ENCODE results near the gene PBXIP1. TPM values are rescaled to one million over a fixed set of nuclear protein-coding genes. Genes with fewer than 3 reads are reported as not detected.

Gene PBXIP1
- total RNA-seq, 1 experiment from 2014 or later, result 141 TPM

DNA sequence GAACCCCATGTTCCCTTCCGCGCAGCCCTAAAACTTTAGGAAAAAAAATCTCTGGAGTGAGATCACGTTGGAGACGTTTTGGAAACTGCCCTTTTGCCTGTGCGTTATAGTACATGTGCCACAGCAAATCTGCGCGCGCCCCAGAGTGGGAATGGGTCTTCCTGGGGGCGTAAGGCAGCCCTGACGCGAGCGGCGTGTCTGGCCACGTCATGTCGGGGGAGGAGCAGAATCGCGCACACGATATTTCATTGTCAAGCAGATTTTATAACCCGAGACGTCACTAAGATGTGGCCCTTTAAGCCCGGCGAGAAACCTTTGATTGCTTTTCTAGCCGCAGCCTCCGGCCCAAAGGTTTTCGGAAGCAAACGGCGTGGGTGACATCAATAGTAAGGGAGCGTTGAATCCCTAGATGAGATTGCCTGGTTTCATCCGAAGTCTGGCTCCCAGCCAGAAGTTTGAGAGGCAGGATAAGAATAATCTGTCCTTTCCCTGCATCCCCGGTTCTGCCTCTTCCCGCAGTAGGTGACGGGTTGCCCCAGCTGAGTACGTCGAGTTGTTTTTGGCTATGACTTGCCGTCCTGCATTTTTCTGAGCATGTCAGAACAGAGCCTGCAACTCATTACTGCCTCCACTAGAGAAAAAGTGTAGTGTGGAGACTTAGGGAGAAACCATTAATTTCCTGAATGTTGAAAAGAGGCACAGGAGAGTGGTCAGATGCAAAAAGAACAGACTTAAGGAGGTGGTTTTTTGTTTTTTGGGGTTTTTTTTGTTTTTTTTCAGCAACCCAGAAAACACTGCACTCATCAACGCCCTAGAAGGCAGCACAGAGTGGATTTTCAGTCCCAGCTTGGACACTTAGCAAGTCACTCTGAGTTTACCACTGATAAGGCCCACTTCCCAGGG, 18.6 kb downstream of the PBXIP1 start:
- DNase-seq (ENCODE audit: low read depth), result peak; percentile 91

DNA sequence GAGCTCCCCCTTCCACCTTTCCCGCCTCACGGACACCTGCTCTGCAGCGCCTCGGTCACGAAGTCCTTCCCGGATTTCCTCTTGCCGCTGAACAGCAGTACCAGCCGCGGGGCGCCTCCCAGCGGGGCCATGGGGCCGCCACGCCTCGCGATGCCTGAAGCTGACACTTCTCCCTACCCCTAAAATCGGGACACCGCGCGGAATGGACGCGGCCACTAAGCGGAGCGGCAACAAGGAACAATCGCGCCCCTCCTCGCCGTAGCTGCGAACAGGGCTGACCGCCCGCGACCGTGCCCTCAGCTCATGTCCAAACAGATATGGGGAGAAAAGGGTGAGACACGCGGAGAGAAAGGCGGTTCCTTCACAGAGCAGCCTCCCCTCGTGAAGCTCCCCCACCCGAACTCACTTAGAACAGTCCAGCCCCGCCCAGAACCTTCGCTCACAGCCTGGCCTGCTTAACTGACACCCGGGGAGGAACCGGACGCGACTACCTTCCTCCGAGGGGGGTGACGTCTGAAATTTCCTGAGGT, 19.3 kb downstream of the PBXIP1 start, which contains the start of gene PMVK:
TSS of gene PMVK (minus strand) at position 165 of the 530 bp plus-strand sequence. CDS start at position 131, 34 bp downstream.
- DNase-seq (ENCODE audit: low read depth), result peak; percentile 94

DNA sequence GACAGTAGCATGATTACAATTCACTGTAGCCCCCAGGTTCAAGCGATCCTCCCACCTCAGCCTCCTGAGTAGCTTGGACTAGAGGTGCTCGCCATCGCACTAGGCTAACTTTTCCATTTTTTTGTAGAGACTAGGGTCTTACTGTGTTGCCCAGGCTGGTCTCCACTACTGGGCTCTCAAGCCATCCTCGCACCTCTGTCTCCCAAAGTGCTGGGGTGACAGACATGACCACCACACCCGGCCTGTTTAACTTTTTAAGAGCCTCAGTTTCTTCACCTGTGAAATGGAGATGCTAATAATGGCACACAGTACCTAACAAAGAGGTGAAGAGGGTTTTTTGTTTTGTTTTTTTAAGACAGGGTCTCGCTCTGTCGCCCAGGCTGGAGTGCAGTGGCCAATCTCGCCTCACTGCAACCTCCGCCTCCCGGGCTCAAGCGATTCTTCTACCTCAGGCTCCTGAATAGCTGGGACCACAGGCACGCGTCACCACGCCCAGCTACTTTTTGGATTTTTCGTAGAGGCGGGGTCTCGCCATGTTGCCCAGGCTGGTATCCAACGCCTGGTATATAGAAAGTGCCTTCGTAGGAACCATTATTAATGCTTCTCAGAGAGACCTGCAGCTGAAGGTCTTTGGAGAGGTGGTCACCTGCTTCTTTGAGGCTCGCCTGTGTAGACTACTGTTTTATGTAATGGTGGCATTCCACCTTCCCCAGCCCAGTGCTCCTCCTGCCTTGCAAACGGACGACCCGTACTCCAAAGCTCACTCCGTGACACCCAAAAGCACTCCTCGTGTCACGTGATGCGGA, 19.9 kb downstream of the PBXIP1 start:
- no peak for DNase-seq (ENCODE audit: low read depth)

GRCh38 chr1:154934358-154934948, 21.4 kb downstream of the PBXIP1 start:
- no peak for DNase-seq (ENCODE audit: low read depth)

- no peak for DNase-seq (ENCODE audit: low read depth)
Observed at GRCh38 chr1:154931940-154932487, 23.9 kb downstream of the PBXIP1 start.

DNA sequence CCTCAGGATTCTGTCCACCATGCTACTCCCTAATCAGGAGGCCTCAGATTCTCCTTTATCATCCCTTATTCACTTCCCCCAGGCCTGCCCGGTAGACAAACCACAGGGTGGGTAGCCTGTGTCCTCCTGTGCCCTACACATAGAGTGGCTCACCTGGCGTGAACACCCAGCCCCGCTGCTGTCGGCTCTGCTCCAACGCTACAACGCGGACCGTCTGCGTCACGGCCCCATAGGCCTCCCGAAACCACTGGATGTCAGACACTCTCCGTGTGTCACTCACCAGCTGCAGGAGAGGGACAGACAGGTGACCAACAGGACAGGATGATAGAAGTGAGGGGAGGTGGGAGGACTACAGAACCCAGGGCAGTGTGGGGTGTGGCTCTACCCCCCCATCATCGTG, 29.7 kb downstream of the PBXIP1 start:
- DNase-seq (ENCODE audit: low read depth), result no peak

DNA sequence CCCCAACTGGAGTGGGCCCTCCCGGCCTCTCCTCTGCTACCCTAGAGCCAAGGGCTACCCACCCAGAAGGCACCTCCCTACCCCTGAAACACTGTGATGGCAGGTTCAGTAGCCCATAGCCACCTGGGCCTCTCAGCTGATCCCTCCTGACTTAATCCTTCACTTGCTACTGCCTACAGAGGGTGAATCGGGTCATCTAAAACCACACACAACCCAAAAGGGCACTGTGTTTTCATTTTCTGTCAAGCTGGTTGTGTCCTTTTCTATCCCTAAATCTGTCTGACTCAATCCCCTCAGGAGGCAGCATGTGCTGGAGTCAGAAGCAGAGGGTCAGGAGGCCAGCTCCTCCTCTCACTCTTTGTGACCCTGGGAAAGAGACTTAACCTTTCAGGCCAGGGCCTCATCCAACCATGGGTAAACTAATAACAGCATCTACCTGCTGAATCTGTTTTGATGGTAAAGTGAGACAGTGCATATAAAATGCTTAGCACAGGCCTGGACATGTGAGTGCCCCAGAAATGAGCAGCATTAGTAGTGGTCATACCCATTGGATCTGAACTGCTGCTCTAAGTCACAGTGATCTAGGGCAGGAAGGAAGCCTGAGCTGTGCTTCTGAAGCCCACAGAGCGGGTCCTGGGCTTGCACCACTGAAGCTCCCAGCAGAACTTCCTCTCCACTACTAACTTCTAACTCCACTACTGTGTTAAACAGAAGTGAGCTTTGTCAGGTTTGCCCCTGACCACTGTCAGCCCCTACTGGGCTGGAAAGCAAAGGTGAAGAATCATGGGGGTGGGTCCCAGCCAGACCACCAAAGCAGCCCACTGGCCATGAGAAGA, 30.3 kb downstream of the PBXIP1 start:
- no peak for DNase-seq (ENCODE audit: low read depth)

- DNase-seq (ENCODE audit: low read depth), result no peak
Observed at GRCh38 chr1:154923695-154924094, 32.2 kb downstream of the PBXIP1 start.

DNA sequence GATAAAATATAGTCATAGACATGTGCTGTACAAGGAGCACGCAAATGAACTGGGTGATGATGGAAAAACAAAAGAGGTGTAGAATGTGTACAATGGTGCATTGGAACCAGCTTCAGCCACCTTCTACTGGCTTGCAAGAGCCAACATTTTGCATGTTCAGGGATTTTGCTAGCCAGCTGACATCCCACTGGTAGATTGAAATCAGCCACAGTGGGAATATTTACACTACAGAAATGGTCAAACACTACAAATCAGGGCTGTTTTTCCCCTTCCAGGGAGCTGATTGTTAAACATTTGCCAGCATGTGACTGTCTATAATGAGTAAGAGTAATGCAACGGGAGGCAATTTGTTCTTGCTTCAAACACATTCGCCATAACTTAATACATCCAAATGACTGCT, 42.6 kb downstream of the PBXIP1 start:
- no peak for DNase-seq (ENCODE audit: low read depth)

GRCh38 chr1:154912755-154913154, 43.1 kb downstream of the PBXIP1 start:
- no peak for DNase-seq (ENCODE audit: low read depth)

GRCh38 chr1:154911691-154912550, 44.0 kb downstream of the PBXIP1 start:
- no peak for DNase-seq (ENCODE audit: low read depth)

- no peak for DNase-seq (ENCODE audit: low read depth)
Observed at GRCh38 chr1:154910851-154911250, 45.0 kb downstream of the PBXIP1 start.

GRCh38 chr1:154908937-154909336, 47.0 kb downstream of the PBXIP1 start:
- no peak for DNase-seq (ENCODE audit: low read depth)

- DNase-seq (ENCODE audit: low read depth), result peak; percentile 13
Observed at GRCh38 chr1:154908129-154908528, 47.8 kb downstream of the PBXIP1 start.

- DNase-seq (ENCODE audit: low read depth), result peak; percentile 8
Observed at GRCh38 chr1:154906621-154907081, 49.2 kb downstream of the PBXIP1 start.

- no peak for DNase-seq (ENCODE audit: low read depth)
Observed at GRCh38 chr1:154902938-154903566, 52.8 kb downstream of the PBXIP1 start.

- DNase-seq (ENCODE audit: low read depth), result no peak
Observed at GRCh38 chr1:154901591-154901990, 54.3 kb downstream of the PBXIP1 start.

- no peak for DNase-seq (ENCODE audit: low read depth)
Observed at GRCh38 chr1:154899041-154899440, 56.9 kb downstream of the PBXIP1 start.

DNA sequence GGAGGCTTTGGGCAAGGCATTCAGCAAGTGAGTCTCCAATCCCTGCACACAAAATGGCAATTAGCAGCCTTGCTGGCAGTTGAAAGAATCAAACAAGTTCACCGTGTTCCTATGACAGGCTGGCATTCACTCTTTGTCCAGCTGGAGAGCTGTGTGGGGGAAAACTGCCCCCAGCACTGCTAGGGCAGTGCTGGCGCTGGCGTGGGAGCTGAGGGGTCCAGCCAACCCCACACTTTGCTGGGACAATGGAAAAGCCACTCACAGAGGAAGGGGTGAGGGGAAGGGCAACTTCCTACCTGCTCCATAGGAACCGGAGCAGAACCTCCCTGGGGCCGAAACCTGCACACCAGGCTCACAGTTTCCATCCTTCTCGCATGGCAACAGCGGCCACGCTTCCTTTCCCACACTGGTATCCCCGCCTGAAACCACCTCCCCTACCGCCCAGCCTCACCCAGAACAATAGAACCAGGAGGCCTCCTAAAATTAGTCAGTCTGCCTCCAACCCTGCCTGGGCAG, 59.1 kb downstream of the PBXIP1 start:
- no peak for DNase-seq (ENCODE audit: low read depth)
